Hematopoietic multipotent progenitor cell (in vitro differentiated cells): ENCODE results near the gene PIGU. TPM values are rescaled to one million over a fixed set of nuclear protein-coding genes. Genes with fewer than 3 reads are reported as not detected.
"Not testable (repeated sequence)": the region's sequence is repeated elsewhere in the genome, so short reads cannot be mapped to it uniquely, and the experiment has no call there.

Source experiments
- DNase-seq, 3 donors: peaks; one replicate each; pipeline ENCODE4 v3.0.0-alpha.2; 2011 to 2015; ENCODE audit warnings: low read depth in 2 of 3, low spot score in 2 of 3
- total RNA-seq: library from RNA; depleted of rRNA; stranded (reverse); fragments of >200 nt; gene quantifications from one replicate; pipeline ENCODE4 v1.2.3, GENCODE V29; 2012

The PIGU gene, protein sequence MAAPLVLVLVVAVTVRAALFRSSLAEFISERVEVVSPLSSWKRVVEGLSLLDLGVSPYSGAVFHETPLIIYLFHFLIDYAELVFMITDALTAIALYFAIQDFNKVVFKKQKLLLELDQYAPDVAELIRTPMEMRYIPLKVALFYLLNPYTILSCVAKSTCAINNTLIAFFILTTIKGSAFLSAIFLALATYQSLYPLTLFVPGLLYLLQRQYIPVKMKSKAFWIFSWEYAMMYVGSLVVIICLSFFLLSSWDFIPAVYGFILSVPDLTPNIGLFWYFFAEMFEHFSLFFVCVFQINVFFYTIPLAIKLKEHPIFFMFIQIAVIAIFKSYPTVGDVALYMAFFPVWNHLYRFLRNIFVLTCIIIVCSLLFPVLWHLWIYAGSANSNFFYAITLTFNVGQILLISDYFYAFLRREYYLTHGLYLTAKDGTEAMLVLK
- 14.3 TPM for total RNA-seq

DNA sequence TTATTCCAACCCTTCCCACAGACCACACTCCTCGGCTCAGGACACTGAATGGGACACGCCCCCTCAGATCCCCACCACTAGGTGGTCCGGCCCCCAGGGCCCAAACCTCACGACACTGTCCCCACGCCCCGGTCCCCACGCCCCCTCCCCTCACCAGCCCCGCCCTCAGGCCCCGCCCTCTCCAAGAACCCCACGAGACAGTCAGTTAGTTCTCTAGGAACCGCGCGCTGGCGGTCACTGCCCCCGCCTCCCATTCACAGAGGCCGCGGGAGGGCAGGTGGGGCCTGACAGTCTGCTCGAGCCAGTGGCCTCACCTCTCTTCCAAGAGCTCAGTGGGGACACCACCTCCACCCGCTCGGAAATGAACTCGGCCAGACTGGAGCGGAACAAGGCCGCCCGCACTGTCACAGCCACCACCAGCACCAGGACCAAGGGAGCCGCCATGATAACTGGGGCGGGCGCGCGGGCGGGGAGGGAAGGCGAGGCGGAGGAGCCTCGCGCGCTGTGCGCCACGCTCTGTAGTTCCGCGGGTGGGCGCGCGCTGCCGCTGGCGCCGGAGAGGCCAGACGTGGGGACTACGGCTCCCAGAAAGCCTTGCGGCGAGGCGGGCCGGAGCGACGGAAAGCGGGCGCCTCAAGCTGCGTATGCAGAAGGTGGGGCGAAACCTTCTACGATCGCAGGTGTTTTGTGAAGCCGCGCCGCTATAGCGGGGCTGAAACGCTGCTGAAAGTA lies at the start of gene PIGU:
Gene PIGU, minus strand, starts transcription at position 451 of the 732 bp plus-strand sequence. Its CDS starts 7 bp downstream, at position 444.
- DNase-seq = peak; percentile 93 to 98 (median 97)

DNA sequence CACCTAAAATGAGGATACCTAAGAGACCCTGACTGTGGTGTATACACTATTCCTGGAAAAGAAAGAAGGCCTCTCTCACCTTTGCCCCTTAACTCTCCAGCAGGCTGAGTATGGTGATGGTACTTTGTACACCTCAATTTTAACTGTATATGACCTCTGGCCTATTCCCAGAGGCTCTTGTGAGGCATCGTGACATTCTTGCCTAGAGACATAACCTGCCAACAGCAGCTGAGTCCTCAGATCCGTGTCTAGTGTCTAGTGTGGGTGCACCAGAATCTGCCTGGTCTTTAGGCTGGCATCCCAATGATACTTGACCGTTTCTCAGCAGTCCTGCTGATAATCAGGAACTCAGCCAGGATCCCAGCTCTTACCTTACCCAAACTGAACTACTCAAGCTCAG lies 47.3 kb upstream of the PIGU start:
- no peak for DNase-seq

DNA sequence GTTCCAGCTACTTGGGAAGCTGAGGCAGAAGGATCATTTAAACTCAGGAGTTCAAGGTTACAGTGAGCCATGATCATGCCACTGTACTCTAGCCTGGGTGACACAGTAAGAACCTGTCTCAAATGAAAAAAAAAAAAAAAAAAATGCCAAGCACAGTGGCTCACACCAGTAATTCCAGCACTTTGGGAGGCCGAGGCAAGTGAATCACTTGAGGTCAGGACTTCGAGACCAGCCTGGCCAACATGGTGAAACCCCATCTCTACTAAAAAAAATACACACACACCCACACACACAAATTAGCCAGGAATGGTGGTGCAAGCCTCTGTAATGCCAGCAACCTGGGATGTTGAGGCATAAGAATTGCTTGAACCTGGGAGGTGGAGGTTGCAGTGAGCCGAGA lies 45.7 kb upstream of the PIGU start:
- DNase-seq = not testable (repeated sequence)

DNA sequence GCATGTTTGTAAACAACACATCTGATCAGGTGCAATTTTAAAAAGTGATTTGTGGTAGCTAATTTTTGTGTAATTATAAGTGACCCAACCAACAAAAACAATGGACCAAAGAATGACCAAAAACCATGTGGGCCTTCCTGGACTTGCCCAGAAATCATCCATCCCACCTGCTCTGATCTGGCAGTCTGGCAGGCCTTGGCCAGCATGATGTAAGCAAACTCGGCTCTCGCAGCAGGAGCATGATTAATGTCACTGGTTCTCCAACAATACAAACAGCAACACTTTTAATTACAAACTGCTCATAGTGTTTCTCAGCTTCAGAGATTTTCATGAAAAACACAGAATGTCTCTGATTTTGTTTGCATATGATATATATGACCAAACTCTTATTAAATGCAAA lies 43.4 kb upstream of the PIGU start:
- no peak for DNase-seq

DNA sequence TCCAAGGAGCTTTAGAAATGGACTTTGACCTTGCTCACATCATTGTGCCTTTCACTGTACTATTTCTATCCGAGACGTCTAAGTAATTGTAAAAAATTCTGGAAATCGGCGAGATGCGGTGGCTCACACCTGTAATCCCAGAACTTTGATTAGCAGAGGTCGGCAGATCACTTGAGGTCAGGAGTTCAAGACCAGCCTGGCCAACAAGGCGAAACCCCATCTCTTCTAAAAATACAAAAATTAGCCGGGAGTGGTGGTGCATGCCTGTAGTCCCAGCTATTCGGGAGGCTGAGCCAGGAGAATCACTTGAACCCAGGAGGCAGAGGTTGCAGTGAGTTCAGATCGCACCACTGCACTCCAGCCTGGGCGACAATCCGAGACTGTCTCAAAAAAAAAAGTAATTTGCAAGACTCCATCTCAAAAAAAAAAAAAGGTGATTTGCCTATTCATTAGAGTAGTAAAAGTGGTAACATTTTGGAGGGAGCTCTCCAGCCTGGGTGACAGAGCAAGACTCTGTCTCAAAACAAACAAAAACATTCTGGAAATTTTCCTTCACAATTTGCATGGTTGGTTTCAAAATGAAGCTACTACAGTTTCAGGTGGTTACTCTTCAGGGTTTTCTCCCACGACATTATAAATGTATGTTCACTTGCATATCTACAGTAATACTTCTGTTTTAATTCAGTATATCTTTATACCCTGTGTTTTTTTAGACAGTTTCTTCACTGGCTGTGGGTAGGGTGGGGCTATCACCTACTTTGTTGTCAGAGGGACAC lies 42.5 kb upstream of the PIGU start:
- DNase-seq = not testable (repeated sequence)

DNA sequence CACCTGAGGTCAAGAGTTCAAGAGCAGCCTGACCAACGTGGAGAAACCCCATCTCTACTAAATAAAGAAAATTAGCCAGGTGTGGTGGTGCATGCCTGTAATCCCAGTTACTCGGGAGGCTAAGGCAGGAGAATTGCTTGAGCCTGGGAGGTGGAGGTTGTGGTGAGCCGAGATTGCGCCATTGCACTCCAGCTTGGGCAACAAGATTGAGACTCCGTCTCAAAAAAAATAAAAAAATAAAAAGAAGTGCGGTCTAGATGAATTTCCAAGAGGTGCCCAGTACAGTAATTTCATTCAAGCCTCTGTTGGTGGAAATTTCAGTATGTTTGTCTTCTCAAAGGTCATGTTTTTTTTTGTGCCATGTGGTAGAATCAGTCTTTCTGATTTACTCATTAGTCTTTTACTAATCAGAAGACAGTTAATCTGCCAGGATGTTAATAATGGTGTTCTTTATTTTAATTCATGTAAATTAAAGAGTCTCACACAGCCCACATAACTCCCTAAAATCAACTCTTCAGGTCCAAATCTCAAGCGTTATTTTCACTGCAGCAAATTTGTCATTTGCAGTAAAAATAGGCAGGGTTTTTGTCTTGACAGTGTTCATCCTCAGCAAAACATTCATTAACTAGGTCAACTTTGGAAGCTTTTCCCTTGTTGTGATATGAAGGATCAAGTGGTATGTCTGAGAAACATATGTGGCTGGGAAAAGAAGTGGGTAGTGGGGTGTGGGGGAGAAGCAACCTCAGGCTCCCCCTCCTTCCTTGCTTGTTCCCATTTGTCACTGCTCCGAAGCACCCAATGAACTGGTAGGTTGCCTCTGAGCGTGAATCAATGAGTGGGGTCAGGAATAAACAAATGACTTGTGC lies 40.6 kb upstream of the PIGU start:
- DNase-seq = no peak

DNA sequence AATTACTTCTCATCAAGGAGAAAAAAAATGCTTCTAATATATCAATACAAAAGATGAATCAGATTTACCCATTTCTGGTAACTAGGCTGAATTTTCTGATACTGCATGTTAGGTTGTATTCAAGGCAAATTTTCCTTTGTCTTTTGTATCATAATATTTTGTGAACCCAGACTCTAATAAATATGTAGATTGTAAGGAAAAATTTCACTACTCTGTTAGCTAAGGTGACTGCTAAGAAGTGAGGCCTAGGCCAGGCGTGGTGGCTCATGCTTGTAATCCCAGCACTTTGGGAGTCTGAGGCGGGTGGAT lies 40.0 kb upstream of the PIGU start:
- no peak for DNase-seq

DNA sequence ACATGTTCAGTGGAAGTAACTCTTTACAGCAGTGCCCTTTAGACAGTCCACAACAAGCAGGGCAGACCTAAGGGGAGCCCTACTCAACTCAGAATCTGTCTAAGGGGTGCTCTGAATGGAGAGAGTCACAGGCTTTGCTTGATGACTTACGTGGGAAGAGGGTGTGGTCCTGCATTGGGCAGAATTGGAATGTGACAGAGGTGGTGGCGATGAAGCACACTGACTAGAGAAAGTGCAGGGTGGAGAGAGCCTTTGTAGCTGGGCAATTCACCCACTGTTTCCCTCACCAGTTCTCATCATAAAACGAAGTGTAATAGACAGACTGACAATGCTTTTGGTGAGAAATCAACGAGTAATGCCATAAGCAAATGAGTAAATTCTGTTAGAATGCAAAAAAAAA lies 38.5 kb upstream of the PIGU start:
- no peak for DNase-seq

DNA sequence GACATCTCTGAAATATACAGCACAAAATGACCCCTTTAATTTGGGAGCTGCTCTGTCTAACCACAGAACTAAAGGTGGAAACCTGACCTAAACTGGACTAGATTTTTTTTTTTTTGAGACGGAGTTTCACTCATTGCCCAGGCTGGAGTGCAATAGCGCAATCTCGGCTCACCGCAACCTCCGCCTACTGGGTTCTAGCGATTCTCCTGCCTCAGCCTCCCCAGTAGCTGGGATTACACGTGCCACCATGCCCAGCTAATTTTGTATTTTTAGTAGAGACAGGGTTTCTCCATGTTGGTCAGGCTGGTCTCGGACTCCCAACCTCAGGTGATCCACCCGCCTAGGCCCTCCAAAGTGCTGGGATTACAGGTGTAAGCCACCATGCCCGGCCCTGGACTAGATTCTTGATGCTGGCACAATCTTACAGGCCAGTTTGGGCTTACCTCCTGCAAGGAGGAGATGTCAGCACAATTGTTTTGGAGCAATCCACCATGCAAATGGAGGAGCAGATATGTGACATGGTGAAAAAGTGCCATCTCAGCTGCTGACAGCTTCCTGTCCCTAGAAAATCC lies 37.1 kb upstream of the PIGU start:
- DNase-seq = not testable (repeated sequence)

DNA sequence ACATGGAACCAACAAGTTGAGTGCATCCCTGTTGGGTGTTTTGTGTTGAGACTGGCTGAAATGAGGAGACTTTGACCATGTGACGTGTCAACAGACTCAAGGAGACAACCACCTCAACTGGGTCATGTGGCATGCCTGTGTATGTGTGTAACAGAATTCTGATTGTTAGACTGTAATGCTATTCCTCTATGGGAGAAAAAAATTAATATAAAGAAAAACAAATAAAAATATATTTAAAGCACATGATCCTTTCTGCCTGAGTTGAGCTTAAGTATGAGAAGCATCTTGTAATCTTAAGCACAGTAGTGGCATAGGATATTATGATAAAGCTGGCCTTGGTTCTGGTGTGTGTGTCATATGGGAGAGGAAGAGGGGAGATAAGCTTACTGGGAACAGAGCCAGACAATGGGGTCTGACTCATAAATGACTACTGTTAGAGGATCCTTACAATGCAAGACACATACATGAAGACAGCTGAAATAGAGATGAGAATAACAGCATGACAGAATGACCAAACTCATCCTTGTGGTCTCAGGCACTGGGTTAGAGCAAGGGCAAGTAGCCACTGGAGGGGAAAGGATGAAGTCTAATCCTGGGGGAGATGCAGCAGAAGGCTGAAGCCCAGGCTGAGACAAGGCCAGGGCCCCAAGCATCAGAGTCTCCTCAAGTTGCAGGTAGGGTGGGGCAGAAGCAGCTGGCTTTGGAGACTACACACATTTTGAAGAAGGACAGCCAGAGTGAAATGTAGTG lies 36.5 kb upstream of the PIGU start:
- DNase-seq = peak in 2 of 3 donors; percentile 75 to 82

DNA sequence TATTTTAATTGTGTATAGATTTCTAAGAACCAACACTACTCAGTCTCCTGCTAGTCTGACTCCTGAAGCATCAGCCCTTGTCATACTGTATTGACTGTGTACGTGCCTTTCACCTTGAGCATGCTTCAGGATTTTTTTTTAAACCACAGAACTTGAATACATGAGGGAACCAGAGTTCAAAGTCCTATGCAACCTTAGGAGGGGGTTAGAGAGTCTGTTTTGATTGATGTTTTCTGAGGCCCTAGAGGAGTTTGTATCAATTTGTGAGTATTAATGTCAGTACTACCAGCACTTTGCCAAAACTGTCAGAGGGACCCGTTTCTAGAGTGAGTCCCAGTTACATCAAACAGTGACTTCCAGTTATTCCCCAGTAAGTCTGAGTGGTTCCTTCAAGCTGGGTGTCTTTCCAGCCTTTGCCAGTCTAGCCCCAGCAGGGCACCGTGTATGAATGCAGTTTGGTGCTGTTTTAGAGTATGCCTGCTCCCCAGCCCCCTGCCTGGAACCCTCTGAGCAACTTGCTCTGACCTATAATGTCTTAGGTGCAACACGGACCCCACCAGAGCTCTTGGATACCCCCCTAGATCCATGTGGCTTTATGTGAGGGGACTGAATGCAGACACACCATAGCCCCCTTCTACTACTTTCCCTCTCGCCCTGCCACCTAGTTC lies 35.8 kb upstream of the PIGU start:
- DNase-seq = no peak

DNA sequence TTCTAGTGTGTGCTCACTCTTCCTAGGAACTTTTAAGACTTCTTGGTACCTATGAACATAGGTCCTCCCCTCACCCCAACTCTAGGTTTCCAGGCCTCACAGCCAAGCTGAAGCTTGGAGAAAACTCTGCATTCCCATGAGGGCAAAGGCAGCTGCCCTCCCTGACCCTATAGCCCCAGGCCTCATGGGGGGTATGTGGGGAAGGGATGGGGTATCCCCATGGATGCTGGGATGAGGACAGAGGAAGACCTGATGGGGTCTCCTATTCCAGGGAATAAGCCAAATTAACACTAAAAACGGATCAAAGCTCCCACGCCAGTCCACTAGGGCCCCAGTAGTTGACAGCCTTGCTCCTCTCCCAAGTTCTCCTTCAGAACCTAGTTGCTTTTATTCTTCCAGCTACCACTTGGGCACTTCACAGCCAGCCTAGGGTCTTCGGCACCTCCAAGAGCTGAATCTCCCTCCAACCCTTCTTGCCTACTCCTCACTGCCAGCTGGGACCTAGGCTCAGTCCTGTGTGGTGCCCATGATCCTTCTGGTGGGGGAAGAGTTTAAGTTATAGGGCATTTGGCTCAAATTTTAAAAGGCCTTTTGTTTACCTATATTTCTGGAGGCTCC lies 35.0 kb upstream of the PIGU start:
- DNase-seq = no peak

DNA sequence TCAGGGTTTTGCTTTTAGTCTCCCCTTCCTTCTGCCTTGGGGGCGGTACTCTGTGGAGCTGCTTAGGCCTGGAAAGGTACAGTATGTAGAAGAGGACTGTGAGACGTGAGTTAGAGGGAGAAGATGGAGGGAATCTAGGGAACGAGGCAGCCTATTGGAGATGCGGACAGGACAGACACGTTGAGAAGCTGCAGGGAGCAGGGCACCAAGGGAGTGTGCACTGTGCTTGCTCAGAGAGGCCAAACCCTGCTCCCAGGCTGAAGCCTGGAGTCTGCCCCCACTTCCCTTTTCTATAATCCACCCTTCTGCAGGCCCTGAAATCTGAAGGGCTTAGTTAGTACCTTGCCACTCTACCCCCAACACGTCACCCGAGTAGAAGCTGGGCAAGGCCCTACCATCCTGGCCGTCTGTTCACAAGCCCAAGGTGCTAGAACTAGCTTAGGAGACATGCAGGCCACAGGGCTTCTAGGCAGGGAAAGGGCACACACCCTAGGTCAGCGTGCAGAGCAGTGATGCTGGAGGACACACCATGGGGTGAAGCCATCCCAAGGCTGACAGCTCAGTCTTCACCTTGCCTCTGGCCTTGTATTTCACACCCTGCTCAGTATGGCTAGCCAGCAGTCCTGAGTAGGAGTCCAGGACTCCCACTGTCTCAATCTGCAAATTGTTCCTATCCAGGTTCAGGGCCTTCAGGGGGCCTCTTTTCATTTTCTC lies 34.1 kb upstream of the PIGU start:
- DNase-seq = no peak

DNA sequence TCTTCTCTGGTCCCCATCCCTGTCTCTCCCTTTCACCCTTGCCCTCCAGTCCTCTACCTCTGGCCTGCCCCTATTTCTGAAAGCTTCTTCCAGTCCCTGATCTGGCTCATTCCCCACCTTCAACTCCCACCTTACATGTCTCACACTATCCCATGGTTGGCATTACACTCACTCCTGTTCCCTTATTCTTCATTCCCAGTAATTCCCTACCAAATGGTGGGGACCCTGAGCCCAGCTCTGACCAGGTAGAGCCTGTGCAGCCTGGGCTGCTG lies 33.6 kb upstream of the PIGU start:
- DNase-seq = no peak

DNA sequence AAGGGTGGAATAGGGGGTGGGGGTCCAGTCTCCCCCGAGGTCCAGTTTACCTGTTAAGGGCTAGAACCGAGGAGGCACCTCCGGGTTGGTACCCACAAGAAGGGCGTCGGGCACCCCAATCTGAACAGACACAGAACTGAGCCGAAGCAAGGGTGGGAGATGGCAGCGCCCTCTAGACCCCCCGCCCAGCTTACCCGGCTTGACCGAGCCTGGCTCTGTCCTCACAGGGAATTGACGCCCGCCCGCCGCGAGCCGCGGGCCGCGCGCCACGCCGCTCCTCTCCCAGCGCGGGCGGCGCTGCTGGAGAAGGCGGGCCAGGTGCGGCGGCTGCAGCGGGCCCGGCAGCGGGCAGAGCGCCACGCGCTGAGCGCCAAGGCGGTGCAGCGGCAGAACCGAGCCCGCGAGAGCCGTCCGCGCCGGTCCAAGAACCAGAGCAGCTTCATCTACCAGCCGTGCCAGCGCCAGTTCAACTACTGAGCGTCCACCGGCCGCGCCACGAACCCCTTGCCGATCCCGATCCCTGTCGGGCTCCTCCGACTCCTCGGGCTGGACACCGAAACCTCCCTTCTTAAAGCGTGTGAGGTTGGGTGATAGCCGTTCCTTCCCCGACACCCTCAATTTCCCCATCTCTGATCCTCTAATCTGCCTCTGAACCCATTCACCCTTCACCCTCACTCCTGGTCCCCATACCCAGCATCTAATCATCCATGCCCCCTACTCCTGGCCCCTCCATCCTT lies 33.1 kb upstream of the PIGU start:
- peak; percentile 41 to 84 (median 83) for DNase-seq

DNA sequence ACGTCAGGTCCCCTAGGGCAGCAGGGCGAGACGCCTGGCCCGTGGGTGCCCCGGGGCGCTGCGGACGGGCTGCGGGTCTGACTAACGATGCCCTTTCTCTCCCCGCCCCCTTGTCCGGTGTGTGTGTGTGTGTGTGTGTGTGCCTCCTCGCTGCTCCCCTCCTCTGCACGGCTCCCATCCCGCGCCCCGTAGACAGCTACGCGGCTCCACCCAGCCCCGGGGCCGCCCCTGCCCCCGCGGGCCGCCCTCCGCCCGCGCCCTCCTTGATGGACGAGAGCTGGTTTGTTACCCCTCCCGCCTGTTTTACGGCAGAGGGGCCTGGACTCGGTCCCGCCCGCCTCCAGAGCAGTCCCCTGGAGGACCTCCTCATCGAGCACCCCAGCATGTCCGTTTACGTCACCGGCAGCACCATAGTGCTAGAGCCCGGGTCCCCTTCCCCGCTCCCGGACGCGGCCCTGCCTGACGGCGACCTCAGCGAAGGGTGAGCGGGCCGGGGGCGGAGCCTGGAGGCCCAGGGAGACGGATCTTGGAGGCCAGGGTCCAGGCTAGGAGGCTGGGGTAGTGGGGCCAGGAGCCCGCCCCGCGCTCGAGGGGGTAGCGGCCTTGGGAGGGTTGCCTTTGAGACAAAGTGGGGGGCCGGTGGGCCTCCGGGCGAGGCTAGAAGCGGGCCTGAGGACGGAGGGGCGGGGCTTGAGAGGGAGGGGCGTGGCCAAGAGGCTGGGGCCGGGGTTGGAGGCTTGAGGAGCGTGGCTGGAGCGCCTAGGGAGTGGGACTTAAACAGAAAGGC lies 32.3 kb upstream of the PIGU start:
- peak; percentile 69 to 87 (median 80) for DNase-seq
